SK-N-SH (cell line): Measurements from ENCODE around the gene FAM149B1. TPM values are rescaled to one million over a fixed set of nuclear protein-coding genes. Genes with fewer than 3 reads are reported as not detected.

Experiments
- CTCF ChIA-PET: fragments of 300-600, 350-600 bp; formaldehyde crosslinking; extraction: SDS; loops from one replicate; lab custom pipeline; 2021; lab: Yijun Ruan, JAX
- POLR2A ChIA-PET: fragments of 350-600 bp; sonication (Branson Sonifier 250); formaldehyde crosslinking; extraction: SDS; loops from one replicate; lab custom pipeline; 2020; ENCODE audit warnings: antibody characterized with exemption, inconsistent platforms; lab: Yijun Ruan, JAX
- DNase-seq: peaks from one replicate; pipeline ENCODE4 v3.0.0; 2012
- H2AFZ ChIP-seq: fragments of 200-600 bp; sonication (generic); 2 replicates; pipeline ENCODE4 v1.8.1; 2016; ENCODE audit warnings: antibody characterized with exemption, mild to moderate bottlenecking, low read depth
- H3F3A ChIP-seq: fragments of 200-600 bp; sonication (generic); replicated peaks from 2 replicates; pipeline ENCODE3; 2016; ENCODE audit warnings: antibody characterized with exemption, mild to moderate bottlenecking; ENCODE audit not compliant: insufficient read depth
- H3K27ac ChIP-seq, 2 experiments: fragments of 200-500 bp in 1 of 2; fragments of 200-600 bp in 1 of 2; sonication (Bioruptor generic) in 1 of 2; sonication (generic), shearing (Covaris generic) in 1 of 2; 2 replicates each; pipeline versions ENCODE4 v1.5.1 to v1.6.1; 2014 to 2016; ENCODE audit warnings: low read depth in 2 of 2, inconsistent platforms in 1 of 2, low read length in 1 of 2, mild to moderate bottlenecking in 1 of 2, mixed read lengths in 1 of 2
- H3K27me3 ChIP-seq: fragments of 200-600 bp; sonication (generic), shearing (Covaris generic); 2 replicates; pipeline ENCODE4 v1.6.1; 2016; ENCODE audit warnings: mixed run types; ENCODE audit not compliant: insufficient read depth
- H3K36me3 ChIP-seq, 2 experiments: fragments of 200-500 bp in 1 of 2; fragments of 200-600 bp in 1 of 2; sonication (Bioruptor generic) in 1 of 2; sonication (generic) in 1 of 2; replicated peaks in 1 of 2; 2 replicates each; pipeline versions ENCODE3 to v1.5.1; 2014 to 2016; ENCODE audit warnings: low read length in 1 of 2, mild to moderate bottlenecking in 1 of 2; ENCODE audit not compliant: insufficient read depth in 2 of 2, control insufficient read depth in 1 of 2
- H3K4me1 ChIP-seq, 2 experiments: fragments of 200-500 bp in 1 of 2; fragments of 200-600 bp in 1 of 2; sonication (Bioruptor generic) in 1 of 2; sonication (generic), shearing (Covaris generic) in 1 of 2; 2 replicates each; pipeline versions ENCODE4 v1.5.1 to v1.6.1; 2014 to 2016; ENCODE audit warnings: low read depth in 1 of 2, low read length in 1 of 2, mixed run types in 1 of 2; ENCODE audit not compliant: insufficient read depth in 2 of 2, control insufficient read depth in 1 of 2
- H3K4me2 ChIP-seq: fragments of 200-600 bp; sonication (generic), shearing (Covaris generic); 2 replicates; pipeline ENCODE4 v1.6.1; 2017; ENCODE audit warnings: mixed run types
- H3K4me3 ChIP-seq, 2 experiments: fragments of 200-500 bp in 1 of 2; fragments of 200-600 bp in 1 of 2; sonication (Bioruptor generic) in 1 of 2; sonication (generic), shearing (Covaris generic) in 1 of 2; 2 replicates each; pipeline versions ENCODE4 v1.5.1 to v1.8.1; 2014 to 2016; ENCODE audit warnings: low read depth in 2 of 2, inconsistent platforms in 1 of 2, low read length in 1 of 2, mild to moderate bottlenecking in 1 of 2, mixed read lengths in 1 of 2, moderate library complexity in 1 of 2
- H3K79me2 ChIP-seq: fragments of 200-600 bp; sonication (generic); 2 replicates; pipeline ENCODE4 v1.8.1; 2017; ENCODE audit warnings: mild to moderate bottlenecking; ENCODE audit not compliant: insufficient read depth
- H3K9ac ChIP-seq: fragments of 200-600 bp; sonication (generic); 2 replicates; pipeline ENCODE4 v1.6.1; 2017; ENCODE audit warnings: mixed run types
- H3K9me2 ChIP-seq: fragments of 200-600 bp; sonication (generic); 2 replicates; pipeline ENCODE4 v1.6.1; 2017; ENCODE audit warnings: mixed run types
- H3K9me3 ChIP-seq: fragments of 200-600 bp; sonication (generic); 2 replicates; pipeline ENCODE4 v1.6.1; 2017; ENCODE audit warnings: mixed run types, mild to moderate bottlenecking, moderate library complexity
- H4K20me1 ChIP-seq: fragments of 200-600 bp; sonication (generic); 2 replicates; pipeline ENCODE4 v1.6.1; 2017; ENCODE audit warnings: mild to moderate bottlenecking, mixed run types; ENCODE audit not compliant: insufficient read depth
- CHD2 ChIP-seq: fragments of 150-350 bp; IDR thresholded peaks from 2 replicates; pipeline ENCODE4 v1.6.1; 2018; ENCODE audit warnings: low read length; ENCODE audit not compliant: partially characterized antibody
- EZH2phosphoT487 ChIP-seq: fragments of 200-600 bp; sonication (generic); IDR thresholded peaks from 2 replicates; pipeline ENCODE4 v1.6.1; 2017; ENCODE audit warnings: low read depth, mixed run types, mild to moderate bottlenecking, antibody characterized with exemption, moderate library complexity, borderline replicate concordance
- FOXJ3 ChIP-seq: sonication (generic); formaldehyde crosslinking; IDR thresholded peaks from 2 replicates; pipeline ENCODE4 v1.5.1; 2020; ENCODE audit warnings: mild to moderate bottlenecking, missing genetic modification reagents
- FOXM1 ChIP-seq: IDR thresholded peaks from 2 replicates; pipeline ENCODE4 v1.4.0; 2012; ENCODE audit warnings: low read depth, mild to moderate bottlenecking
- GABPA ChIP-seq: IDR thresholded peaks from 2 replicates; pipeline ENCODE4 v1.4.0; 2012; ENCODE audit warnings: low read depth, mild to moderate bottlenecking
- JUND ChIP-seq: IDR thresholded peaks from 2 replicates; pipeline ENCODE4 v1.4.0; 2012
- MAX ChIP-seq: IDR thresholded peaks from 2 replicates; pipeline ENCODE4 v1.4.0; 2012; ENCODE audit warnings: low read depth
- MXI1 ChIP-seq: IDR thresholded peaks from 2 replicates; pipeline ENCODE4 v1.6.1; 2012; ENCODE audit warnings: mild to moderate bottlenecking, low read depth, low read length, improper control_type of control experiment
- NFIC ChIP-seq: IDR thresholded peaks from 2 replicates; pipeline ENCODE4 v1.4.0; 2012; ENCODE audit warnings: borderline replicate concordance
- NRF1 ChIP-seq: IDR thresholded peaks from 2 replicates; pipeline ENCODE4 v1.6.1; 2012; ENCODE audit warnings: low read depth, mild to moderate bottlenecking, low read length
- RAD21 ChIP-seq: IDR thresholded peaks from 2 replicates; pipeline ENCODE4 v1.6.1; 2012; ENCODE audit warnings: mild to moderate bottlenecking, low read length
- RCOR1 ChIP-seq: fragments of 150-350 bp; IDR thresholded peaks from 2 replicates; pipeline ENCODE4 v1.6.1; 2017; ENCODE audit warnings: antibody characterized with exemption, low read length
- SIN3A ChIP-seq: IDR thresholded peaks from 2 replicates; pipeline ENCODE4 v1.6.1; 2012; ENCODE audit warnings: low read depth, mild to moderate bottlenecking, low read length, moderate library complexity, borderline replicate concordance
- TCF12 ChIP-seq: IDR thresholded peaks from 2 replicates; pipeline ENCODE4 v1.4.0; 2012
- TEAD4 ChIP-seq: IDR thresholded peaks from 2 replicates; pipeline ENCODE4 v1.4.0; 2012; ENCODE audit warnings: mild to moderate bottlenecking, borderline replicate concordance; ENCODE audit not compliant: insufficient read depth
- USF1 ChIP-seq: IDR thresholded peaks from 2 replicates; pipeline ENCODE4 v1.4.0; 2012; ENCODE audit warnings: low read depth, borderline replicate concordance
- WGBS: methylation state at CpG from one replicate; pipeline ENCODE4 v1.1.6; 2017; ENCODE audit warnings: low lambda C conversion rate; 5-methylcytosine and 5-hydroxymethylcytosine counted together
- polyA plus RNA-seq, 3 experiments: library from polyadenylated mRNA; depleted of rRNA; stranded (reverse); fragments of >200 nt; gene quantifications; 2 replicates each; pipeline ENCODE4 v1.2.3, GENCODE V29; 2012
- TF ChIP-seq, protein P1 (sequence below): IDR thresholded peaks from 2 replicates; pipeline ENCODE4; 2012
- TF ChIP-seq, protein P2 (sequence below): fragments of 150-350 bp; IDR thresholded peaks from 2 replicates; pipeline ENCODE4 v1.6.1; 2016; ENCODE audit warnings: mild to moderate bottlenecking, low read depth, low read length

Gene FAM149B1
- polyA plus RNA-seq, 1 of the 3 experiments (the other 2 are of a cell fraction): 28.2 TPM

DNA sequence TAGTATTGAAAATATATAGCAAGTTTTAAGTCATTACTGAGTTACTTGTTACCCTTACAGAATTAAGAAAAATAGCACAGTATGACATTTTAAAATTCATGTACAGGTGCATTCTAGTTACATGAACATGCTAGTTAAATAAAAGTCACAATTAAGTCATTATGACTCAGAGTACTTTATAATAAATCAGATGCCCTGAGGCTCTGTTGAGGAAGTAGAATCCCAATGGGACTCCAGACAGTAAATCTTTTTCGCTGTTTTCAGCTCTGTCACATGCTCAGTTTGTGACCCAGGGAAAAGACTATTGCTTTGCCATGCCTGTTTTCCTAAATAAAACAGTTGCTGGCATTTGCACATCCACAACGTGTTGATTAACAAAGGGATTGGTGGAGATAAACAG is 36.6 kb upstream of the FAM149B1 start:
- no peak overlapping the region for H3K27ac ChIP-seq
- H3K79me2 ChIP-seq: no peaks in the 10 kb centered on the region
- no peaks in the 10 kb centered on the region; the same call in 1 of the 2 replicates for H4K20me1 ChIP-seq
- H3K9me2 ChIP-seq: no peaks in the 10 kb centered on the region
- H3K9ac ChIP-seq: no peak overlapping the region
- 84% methylated on average over 2 of the region's 2 CpGs for WGBS
- ChIA-PET POLR2A (no interaction called here), CTCF (interaction anchor here (0.6 to 6.4 kb wide), 3 partner anchors 28 to 257 kb away, joined by 3 to 25 read pairs (median 3); no protein-coding TSS in a partner anchor)
- no peak overlapping the region for H3K4me2 ChIP-seq
- H3F3A ChIP-seq: peaks cover 7% of the 10 kb centered on the region
- no peak for DNase-seq
- no peak overlapping the region for H2AFZ ChIP-seq
- no peak for TF ChIP-seq SIN3A
- TF ChIP-seq JUND: no peak
- TF ChIP-seq TCF12: no peak
- TF ChIP-seq CHD2: no peak
- TF ChIP-seq FOXM1: no peak
- TF ChIP-seq TEAD4: no peak
- TF ChIP-seq NFIC: no peak
- TF ChIP-seq MXI1: no peak
- TF ChIP-seq MAX: no peak
- no peak for TF ChIP-seq EZH2phosphoT487
- no peak for TF ChIP-seq RCOR1
- TF ChIP-seq, protein P1, sequence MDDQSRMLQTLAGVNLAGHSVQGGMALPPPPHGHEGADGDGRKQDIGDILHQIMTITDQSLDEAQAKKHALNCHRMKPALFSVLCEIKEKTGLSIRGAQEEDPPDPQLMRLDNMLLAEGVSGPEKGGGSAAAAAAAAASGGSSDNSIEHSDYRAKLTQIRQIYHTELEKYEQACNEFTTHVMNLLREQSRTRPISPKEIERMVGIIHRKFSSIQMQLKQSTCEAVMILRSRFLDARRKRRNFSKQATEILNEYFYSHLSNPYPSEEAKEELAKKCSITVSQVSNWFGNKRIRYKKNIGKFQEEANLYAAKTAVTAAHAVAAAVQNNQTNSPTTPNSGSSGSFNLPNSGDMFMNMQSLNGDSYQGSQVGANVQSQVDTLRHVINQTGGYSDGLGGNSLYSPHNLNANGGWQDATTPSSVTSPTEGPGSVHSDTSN: no peak
- TF ChIP-seq, protein P2, sequence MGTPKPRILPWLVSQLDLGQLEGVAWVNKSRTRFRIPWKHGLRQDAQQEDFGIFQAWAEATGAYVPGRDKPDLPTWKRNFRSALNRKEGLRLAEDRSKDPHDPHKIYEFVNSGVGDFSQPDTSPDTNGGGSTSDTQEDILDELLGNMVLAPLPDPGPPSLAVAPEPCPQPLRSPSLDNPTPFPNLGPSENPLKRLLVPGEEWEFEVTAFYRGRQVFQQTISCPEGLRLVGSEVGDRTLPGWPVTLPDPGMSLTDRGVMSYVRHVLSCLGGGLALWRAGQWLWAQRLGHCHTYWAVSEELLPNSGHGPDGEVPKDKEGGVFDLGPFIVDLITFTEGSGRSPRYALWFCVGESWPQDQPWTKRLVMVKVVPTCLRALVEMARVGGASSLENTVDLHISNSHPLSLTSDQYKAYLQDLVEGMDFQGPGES: no peak
- no peak for TF ChIP-seq RAD21
- no peak for TF ChIP-seq USF1
- TF ChIP-seq FOXJ3: no peak
- no peak for TF ChIP-seq GABPA
- no peak for TF ChIP-seq NRF1
- no peaks in the 10 kb centered on the region for H3K27me3 ChIP-seq
- no peaks in the 10 kb centered on the region for H3K9me3 ChIP-seq
- H3K4me3 ChIP-seq: no peak overlapping the region
- H3K4me1 ChIP-seq: no peaks in the 10 kb centered on the region
- H3K36me3 ChIP-seq: peaks cover 74 to 88% of the 10 kb centered on the region in 2 experiments
